Measurements from ENCODE around the gene C9orf152. TPM values are rescaled to one million over a fixed set of nuclear protein-coding genes. Genes with fewer than 3 reads are reported as not detected.

Gene C9orf152
- polyA plus RNA-seq, 1 donor from 2014 or later: not detected

DNA sequence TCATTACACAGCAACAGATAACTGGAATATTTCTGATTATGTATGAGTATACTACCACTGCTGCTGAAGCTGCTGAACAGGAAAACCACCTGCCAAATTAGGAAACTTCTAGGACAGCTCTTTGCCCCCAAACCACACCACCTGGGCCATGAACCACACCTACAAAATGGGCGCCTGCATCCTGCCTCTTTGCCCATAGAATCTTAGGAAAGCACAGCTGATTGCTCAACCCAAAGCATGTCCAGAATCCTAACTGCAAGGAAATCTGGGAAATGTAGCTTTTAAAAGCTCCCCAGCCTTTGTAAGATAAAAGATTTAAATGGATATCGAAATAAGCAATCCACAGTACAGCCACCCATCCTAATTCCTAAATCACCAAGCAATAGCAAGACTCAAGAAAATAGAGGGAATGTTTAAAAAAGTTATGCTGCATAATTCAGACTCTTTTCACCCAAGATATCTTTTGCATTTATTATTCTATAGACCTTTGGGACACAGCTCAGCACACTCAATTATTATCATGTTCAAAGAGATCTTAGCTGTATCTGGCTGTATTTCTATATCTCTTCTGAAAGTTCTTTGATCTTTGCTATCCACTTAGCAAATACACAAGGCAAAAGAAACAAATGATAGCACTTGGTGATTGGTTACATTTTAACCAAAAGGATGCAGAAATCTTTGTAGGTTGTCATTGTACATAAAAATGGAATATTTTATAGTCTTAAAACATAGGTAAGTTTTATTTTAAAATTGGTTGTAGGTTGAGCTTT, 6.8 kb upstream of the C9orf152 start:
- no peaks in the 10 kb centered on the region for H3F3A ChIP-seq (ENCODE audit: insufficient read depth, low read length, poor library complexity, severe bottlenecking)
- H3K4me3 ChIP-seq (ENCODE audit: low read length): no peak overlapping the region
- no peak overlapping the region for H3K27ac ChIP-seq (ENCODE audit: low read length)
- no peak for TF ChIP-seq EZH2 (IDR thresholded peaks at IDR 0.05; ENCODE audit: borderline replicate concordance, insufficient read depth, low read length, poor library complexity, severe bottlenecking)
- no peak for TF ChIP-seq SMC3 (conservative IDR thresholded peaks at IDR 0.05; ENCODE audit: poor library complexity)
- TF ChIP-seq, protein P1, sequence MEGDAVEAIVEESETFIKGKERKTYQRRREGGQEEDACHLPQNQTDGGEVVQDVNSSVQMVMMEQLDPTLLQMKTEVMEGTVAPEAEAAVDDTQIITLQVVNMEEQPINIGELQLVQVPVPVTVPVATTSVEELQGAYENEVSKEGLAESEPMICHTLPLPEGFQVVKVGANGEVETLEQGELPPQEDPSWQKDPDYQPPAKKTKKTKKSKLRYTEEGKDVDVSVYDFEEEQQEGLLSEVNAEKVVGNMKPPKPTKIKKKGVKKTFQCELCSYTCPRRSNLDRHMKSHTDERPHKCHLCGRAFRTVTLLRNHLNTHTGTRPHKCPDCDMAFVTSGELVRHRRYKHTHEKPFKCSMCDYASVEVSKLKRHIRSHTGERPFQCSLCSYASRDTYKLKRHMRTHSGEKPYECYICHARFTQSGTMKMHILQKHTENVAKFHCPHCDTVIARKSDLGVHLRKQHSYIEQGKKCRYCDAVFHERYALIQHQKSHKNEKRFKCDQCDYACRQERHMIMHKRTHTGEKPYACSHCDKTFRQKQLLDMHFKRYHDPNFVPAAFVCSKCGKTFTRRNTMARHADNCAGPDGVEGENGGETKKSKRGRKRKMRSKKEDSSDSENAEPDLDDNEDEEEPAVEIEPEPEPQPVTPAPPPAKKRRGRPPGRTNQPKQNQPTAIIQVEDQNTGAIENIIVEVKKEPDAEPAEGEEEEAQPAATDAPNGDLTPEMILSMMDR (IDR thresholded peaks at IDR 0.05; ENCODE audit: poor library complexity, severe bottlenecking): no peak
- TF ChIP-seq POLR2AphosphoS5 (IDR thresholded peaks at IDR 0.05): no peak
- no peak for TF ChIP-seq MXI1 (conservative IDR thresholded peaks at IDR 0.05; ENCODE audit: poor library complexity, severe bottlenecking)
- TF ChIP-seq, protein P2, sequence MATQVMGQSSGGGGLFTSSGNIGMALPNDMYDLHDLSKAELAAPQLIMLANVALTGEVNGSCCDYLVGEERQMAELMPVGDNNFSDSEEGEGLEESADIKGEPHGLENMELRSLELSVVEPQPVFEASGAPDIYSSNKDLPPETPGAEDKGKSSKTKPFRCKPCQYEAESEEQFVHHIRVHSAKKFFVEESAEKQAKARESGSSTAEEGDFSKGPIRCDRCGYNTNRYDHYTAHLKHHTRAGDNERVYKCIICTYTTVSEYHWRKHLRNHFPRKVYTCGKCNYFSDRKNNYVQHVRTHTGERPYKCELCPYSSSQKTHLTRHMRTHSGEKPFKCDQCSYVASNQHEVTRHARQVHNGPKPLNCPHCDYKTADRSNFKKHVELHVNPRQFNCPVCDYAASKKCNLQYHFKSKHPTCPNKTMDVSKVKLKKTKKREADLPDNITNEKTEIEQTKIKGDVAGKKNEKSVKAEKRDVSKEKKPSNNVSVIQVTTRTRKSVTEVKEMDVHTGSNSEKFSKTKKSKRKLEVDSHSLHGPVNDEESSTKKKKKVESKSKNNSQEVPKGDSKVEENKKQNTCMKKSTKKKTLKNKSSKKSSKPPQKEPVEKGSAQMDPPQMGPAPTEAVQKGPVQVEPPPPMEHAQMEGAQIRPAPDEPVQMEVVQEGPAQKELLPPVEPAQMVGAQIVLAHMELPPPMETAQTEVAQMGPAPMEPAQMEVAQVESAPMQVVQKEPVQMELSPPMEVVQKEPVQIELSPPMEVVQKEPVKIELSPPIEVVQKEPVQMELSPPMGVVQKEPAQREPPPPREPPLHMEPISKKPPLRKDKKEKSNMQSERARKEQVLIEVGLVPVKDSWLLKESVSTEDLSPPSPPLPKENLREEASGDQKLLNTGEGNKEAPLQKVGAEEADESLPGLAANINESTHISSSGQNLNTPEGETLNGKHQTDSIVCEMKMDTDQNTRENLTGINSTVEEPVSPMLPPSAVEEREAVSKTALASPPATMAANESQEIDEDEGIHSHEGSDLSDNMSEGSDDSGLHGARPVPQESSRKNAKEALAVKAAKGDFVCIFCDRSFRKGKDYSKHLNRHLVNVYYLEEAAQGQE (IDR thresholded peaks at IDR 0.05; ENCODE audit: borderline replicate concordance): no peak
- TF ChIP-seq TAF1 (IDR thresholded peaks at IDR 0.05; ENCODE audit: low read depth): no peak
- no peak for TF ChIP-seq RAD21 (conservative IDR thresholded peaks at IDR 0.05)
- TF ChIP-seq EP300 (conservative IDR thresholded peaks at IDR 0.05; ENCODE audit: poor library complexity, severe bottlenecking): no peak
- H2AFZ ChIP-seq (ENCODE audit: low read depth, low read length): no peak overlapping the region
- H3K9me3 ChIP-seq (ENCODE audit: low read length): no peaks in the 10 kb centered on the region
- no peaks in the 10 kb centered on the region for H3K27me3 ChIP-seq (ENCODE audit: insufficient read depth, low read depth, low read length)
- no peak overlapping the region for H3K4me2 ChIP-seq (ENCODE audit: low read length)
- no peaks in the 10 kb centered on the region for H3K79me2 ChIP-seq (replicated peaks; ENCODE audit: insufficient read depth, low read length)
- no peaks in the 10 kb centered on the region for H3K9me2 ChIP-seq (ENCODE audit: insufficient read depth, low read length)
- H3K9ac ChIP-seq (ENCODE audit: low read length): no peak overlapping the region
- H3K36me3 ChIP-seq (ENCODE audit: insufficient read depth, low read length): no peaks in the 10 kb centered on the region
- H4K20me1 ChIP-seq (ENCODE audit: insufficient read depth): no peaks in the 10 kb centered on the region

DNA sequence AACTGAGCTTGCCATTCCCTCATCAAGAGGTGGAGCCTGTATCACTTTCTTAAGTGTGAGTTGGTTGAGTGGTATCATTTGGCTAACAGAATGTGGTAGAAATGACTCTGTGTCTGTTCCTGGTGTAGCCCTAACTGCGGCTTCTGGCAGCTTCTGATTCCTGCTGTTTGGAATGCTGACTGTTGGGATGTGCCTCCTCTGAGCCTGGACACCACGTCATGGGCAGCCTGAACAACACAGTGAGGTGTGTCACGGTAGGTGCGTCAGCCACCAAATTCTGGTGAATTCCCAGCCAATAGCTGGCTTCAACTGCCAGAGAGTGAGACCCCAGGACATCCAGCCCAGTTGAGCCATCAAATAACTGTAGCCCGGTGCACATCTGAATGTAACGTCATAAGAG, 6.1 kb upstream of the C9orf152 start:
- no peaks in the 10 kb centered on the region for H3K9me3 ChIP-seq (ENCODE audit: low read length)
- no peak overlapping the region for H3K4me2 ChIP-seq (ENCODE audit: low read length)
- no peak overlapping the region for H2AFZ ChIP-seq (ENCODE audit: low read depth, low read length)
- H4K20me1 ChIP-seq (ENCODE audit: insufficient read depth): no peaks in the 10 kb centered on the region
- H3K27ac ChIP-seq (ENCODE audit: low read length): no peak overlapping the region
- H3K9ac ChIP-seq (ENCODE audit: low read length): no peak overlapping the region
- H3K9me2 ChIP-seq (ENCODE audit: insufficient read depth, low read length): no peaks in the 10 kb centered on the region
- no peaks in the 10 kb centered on the region for H3F3A ChIP-seq (ENCODE audit: insufficient read depth, low read length, poor library complexity, severe bottlenecking)
- H3K27me3 ChIP-seq (ENCODE audit: insufficient read depth, low read depth, low read length): no peaks in the 10 kb centered on the region
- no peak overlapping the region for H3K4me3 ChIP-seq (ENCODE audit: low read length)
- TF ChIP-seq, protein P2 (IDR thresholded peaks at IDR 0.05; ENCODE audit: borderline replicate concordance): no peak
- no peak for TF ChIP-seq SMC3 (conservative IDR thresholded peaks at IDR 0.05; ENCODE audit: poor library complexity)
- no peak for TF ChIP-seq POLR2AphosphoS5 (IDR thresholded peaks at IDR 0.05)
- no peak for TF ChIP-seq RAD21 (conservative IDR thresholded peaks at IDR 0.05)
- no peak for TF ChIP-seq EP300 (conservative IDR thresholded peaks at IDR 0.05; ENCODE audit: poor library complexity, severe bottlenecking)
- TF ChIP-seq TAF1 (IDR thresholded peaks at IDR 0.05; ENCODE audit: low read depth): no peak
- no peak for TF ChIP-seq EZH2 (IDR thresholded peaks at IDR 0.05; ENCODE audit: borderline replicate concordance, insufficient read depth, low read length, poor library complexity, severe bottlenecking)
- H3K79me2 ChIP-seq (replicated peaks; ENCODE audit: insufficient read depth, low read length): no peaks in the 10 kb centered on the region
- no peaks in the 10 kb centered on the region for H3K36me3 ChIP-seq (ENCODE audit: insufficient read depth, low read length)
